HG03064 (cell line): Measurements from ENCODE around the gene RUNX1.

Experiments used
- ATAC-seq: cut with Tn5 transposase; IDR thresholded peaks from one replicate; pipeline ENCODE4 v1.9.1; 2021; ENCODE audit warnings: low read depth; ENCODE audit not compliant: unreplicated experiment

The RUNX1 gene

GRCh38 chr21:35062016-35062415 lies 12.9 kb upstream of the RUNX1 start:
- no peak for ATAC-seq

- no peak for ATAC-seq
These were observed 10.6 kb upstream of the RUNX1 start for GRCh38 chr21:35059742-35060141.

- ATAC-seq, result no peak
These were observed 9.0 kb upstream of the RUNX1 start for GRCh38 chr21:35058058-35058457.

GRCh38 chr21:35057428-35057827 lies 8.3 kb upstream of the RUNX1 start:
- ATAC-seq, result no peak

GRCh38 chr21:35053356-35054096 lies 4.4 kb upstream of the RUNX1 start:
- no peak for ATAC-seq

- no peak for ATAC-seq
These were observed 3.7 kb upstream of the RUNX1 start for GRCh38 chr21:35052801-35053200.

- no peak for ATAC-seq
These were observed 2.3 kb upstream of the RUNX1 start for GRCh38 chr21:35051287-35051818.

- no peak for ATAC-seq
These were observed 1.5 kb upstream of the RUNX1 start for GRCh38 chr21:35050348-35051286.

- no peak for ATAC-seq
These were observed 910 bp downstream of the RUNX1 start for GRCh38 chr21:35048183-35048601.

- no peak for ATAC-seq
These were observed 2.2 kb downstream of the RUNX1 start for GRCh38 chr21:35046880-35047229.

GRCh38 chr21:35046263-35046624 lies 2.9 kb downstream of the RUNX1 start:
- no peak for ATAC-seq

- ATAC-seq, result no peak
These were observed 3.4 kb downstream of the RUNX1 start for GRCh38 chr21:35045542-35046262.

GRCh38 chr21:35044770-35045541 lies 4.1 kb downstream of the RUNX1 start:
- no peak for ATAC-seq

- no peak for ATAC-seq
These were observed 5.0 kb downstream of the RUNX1 start for GRCh38 chr21:35044128-35044527.

- no peak for ATAC-seq
These were observed 5.6 kb downstream of the RUNX1 start for GRCh38 chr21:35043549-35043948.

GRCh38 chr21:35042836-35043235 lies 6.3 kb downstream of the RUNX1 start:
- no peak for ATAC-seq

GRCh38 chr21:35041881-35042280 lies 7.2 kb downstream of the RUNX1 start:
- ATAC-seq, result no peak

GRCh38 chr21:35041122-35041521 lies 8.0 kb downstream of the RUNX1 start:
- no peak for ATAC-seq

GRCh38 chr21:35039595-35040289 lies 9.4 kb downstream of the RUNX1 start:
- no peak for ATAC-seq
